ENCODE measurements around the gene GIMAP2. TPM values are rescaled to one million over a fixed set of nuclear protein-coding genes. Genes with fewer than 3 reads are reported as not detected.

The GIMAP2 gene
- total and polyA plus RNA-seq, 9 of the 15 experiments (the other 6 are each of a cell fraction or from before 2014, with no cell fraction given): 0.37 to 1.8 (median 1.2) TPM

- no peak for TF ChIP-seq ZNF217 (CRISPR knock-in tag; IDR thresholded peaks at IDR 0.05)
- no peak for TF ChIP-seq CEBPZ (IDR thresholded peaks at IDR 0.05; ENCODE audit: borderline replicate concordance, low read depth, low read length)
Observed at GRCh38 chr7:150731916-150732315, 46.4 kb downstream of the GIMAP2 start (continued).

- Histone ChIP-seq H3K27me3 (ENCODE audit: control insufficient read depth in 2 of 2, insufficient read depth in 2 of 2, low read length in 2 of 2) (peaks cover 0 to 25% of the 10 kb centered on the region in 2 experiments; a peak in 2 of 5 replicates), H3K4me1 (replicated peaks in 1 of 2; ENCODE audit: control insufficient read depth in 2 of 2, insufficient read depth in 2 of 2, low read length in 2 of 2) (no peaks in the 10 kb centered on the region), H3K9ac (ENCODE audit: insufficient read depth in 1 of 2, low read depth in 2 of 2, low read length in 2 of 2) (no peak overlapping the region), H3K79me2 (ENCODE audit: control insufficient read depth, insufficient read depth, low read length) (no peaks in the 10 kb centered on the region), H4K20me1 (replicated peaks; ENCODE audit: control insufficient read depth, insufficient read depth, low read length) (no peaks in the 10 kb centered on the region), H3K9me3 (replicated peaks; ENCODE audit: control insufficient read depth, insufficient read depth, low read depth, low read length) (no peaks in the 10 kb centered on the region), H3K4me3 (no peak overlapping the region), H3K36me3 (ENCODE audit: control insufficient read depth, insufficient read depth, low read length) (no peaks in the 10 kb centered on the region), H3K27ac (ENCODE audit: extremely low read depth, low read depth, low read length) (no peak overlapping the region), H3K9me1 (ENCODE audit: control insufficient read depth, insufficient read depth, low read length) (no peaks in the 10 kb centered on the region), H3K4me2 (ENCODE audit: insufficient read depth, low read length) (no peak overlapping the region), H2AFZ (ENCODE audit: low read depth, low read length) (no peak overlapping the region)
- TF ChIP-seq EZH2 (IDR thresholded peaks at IDR 0.05; ENCODE audit: borderline replicate concordance, low read depth, low read length): no peak
- TF ChIP-seq ATF2 (CRISPR knock-in tag; IDR thresholded peaks at IDR 0.05): no peak
- TF ChIP-seq ZNF140 (CRISPR knock-in tag; IDR thresholded peaks at IDR 0.05): no peak
- no peak for TF ChIP-seq ZNF408 (CRISPR knock-in tag; IDR thresholded peaks at IDR 0.05; ENCODE audit: low read depth)
- TF ChIP-seq NR3C1 (CRISPR knock-in tag; IDR thresholded peaks at IDR 0.05): no peak
- in situ Hi-C loops (cut with MboI): no loop called here
- FAIRE-seq (no peak), DNase-seq (ENCODE audit: extremely low read depth in 1 of 4, low spot score in 3 of 4) (no peak), ATAC-seq (no peak)
- BruUV-seq (replicated peaks): no TSS peak
- CTCF ChIA-PET (ENCODE audit: low intra/inter-chr PET ratio): no interaction called here
- 0% methylated on average over 5 of the region's 5 CpGs for WGBS (ENCODE audit: insufficient coverage, low coverage, missing lambda C conversion rate)
- POLR2A ChIA-PET: interaction anchor here (0.6 to 1.2 kb wide), 3 partner anchors 9 to 12 kb away, joined by 3 to 4 read pairs (median 4); no protein-coding TSS in a partner anchor
- intact Hi-C loops (cut with micrococcal nuclease): no loop called here
Observed at GRCh38 chr7:150732786-150733481, 47.4 kb downstream of the GIMAP2 start.

All from K562 (cell line).